Testis (tissue), 2 donors: ENCODE data around the gene IMMP2L.

Experiments
- POLR2A ChIP-seq: fragments of 450-650 bp; IDR thresholded peaks from one replicate; pipeline ENCODE4 v1.6.1; 2017; ENCODE audit warnings: antibody characterized with exemption, mild to moderate bottlenecking, moderate library complexity
- TF ChIP-seq, protein P1 (sequence below), 3 experiments: fragments of 450-650 bp in 2 of 3; fragments of 200-600 bp in 1 of 3; sonication (generic) in 1 of 3; IDR thresholded peaks; one replicate each; pipeline ENCODE4 v1.5.1; 2016 to 2019; ENCODE audit warnings: antibody characterized with exemption in 3 of 3, mild to moderate bottlenecking in 2 of 3, moderate library complexity in 1 of 3

DNA sequence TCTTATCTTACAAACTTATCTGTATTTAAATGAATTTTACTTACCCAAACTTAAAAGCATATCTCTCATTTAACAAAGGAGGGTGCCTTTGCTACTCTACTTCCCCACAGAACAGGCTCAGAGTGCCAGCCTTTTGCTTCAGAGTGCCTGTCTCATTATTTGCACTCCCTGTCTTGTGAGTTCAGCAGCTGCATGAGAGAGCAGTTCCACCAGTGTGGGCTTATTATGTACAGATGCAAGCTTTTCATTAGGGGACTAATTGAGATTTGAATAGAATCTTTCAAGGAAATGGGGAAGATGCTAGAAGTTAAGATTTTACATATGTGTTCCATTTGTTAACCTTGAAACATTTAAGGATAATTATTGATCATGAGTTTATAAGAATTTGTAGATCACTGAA lies 781.6 kb downstream of the IMMP2L start:
- TF ChIP-seq, protein P1, sequence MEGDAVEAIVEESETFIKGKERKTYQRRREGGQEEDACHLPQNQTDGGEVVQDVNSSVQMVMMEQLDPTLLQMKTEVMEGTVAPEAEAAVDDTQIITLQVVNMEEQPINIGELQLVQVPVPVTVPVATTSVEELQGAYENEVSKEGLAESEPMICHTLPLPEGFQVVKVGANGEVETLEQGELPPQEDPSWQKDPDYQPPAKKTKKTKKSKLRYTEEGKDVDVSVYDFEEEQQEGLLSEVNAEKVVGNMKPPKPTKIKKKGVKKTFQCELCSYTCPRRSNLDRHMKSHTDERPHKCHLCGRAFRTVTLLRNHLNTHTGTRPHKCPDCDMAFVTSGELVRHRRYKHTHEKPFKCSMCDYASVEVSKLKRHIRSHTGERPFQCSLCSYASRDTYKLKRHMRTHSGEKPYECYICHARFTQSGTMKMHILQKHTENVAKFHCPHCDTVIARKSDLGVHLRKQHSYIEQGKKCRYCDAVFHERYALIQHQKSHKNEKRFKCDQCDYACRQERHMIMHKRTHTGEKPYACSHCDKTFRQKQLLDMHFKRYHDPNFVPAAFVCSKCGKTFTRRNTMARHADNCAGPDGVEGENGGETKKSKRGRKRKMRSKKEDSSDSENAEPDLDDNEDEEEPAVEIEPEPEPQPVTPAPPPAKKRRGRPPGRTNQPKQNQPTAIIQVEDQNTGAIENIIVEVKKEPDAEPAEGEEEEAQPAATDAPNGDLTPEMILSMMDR (IDR thresholded peaks at IDR 0.05): no peak
- no peak for TF ChIP-seq POLR2A
